ENCODE measurements around the gene EEF1G.

EEF1G gene

GRCh38 chr11:62538470-62539237 lies 35.0 kb downstream of the EEF1G start:
- DNase-seq: no peak

- no peak for DNase-seq
Observed at GRCh38 chr11:62536301-62536957, 37.3 kb downstream of the EEF1G start.

- DNase-seq: no peak
Observed at GRCh38 chr11:62535802-62536201, 37.9 kb downstream of the EEF1G start.

- DNase-seq: no peak
Observed at GRCh38 chr11:62534779-62535545, 38.7 kb downstream of the EEF1G start.

GRCh38 chr11:62532096-62532495 lies 41.6 kb downstream of the EEF1G start:
- no peak for DNase-seq

GRCh38 chr11:62516736-62517371 lies 56.8 kb downstream of the EEF1G start:
- DNase-seq: no peak

GRCh38 chr11:62514151-62514550 lies 59.5 kb downstream of the EEF1G start:
- no peak for DNase-seq

- no peak for DNase-seq
Observed at GRCh38 chr11:62513626-62514025, 60.1 kb downstream of the EEF1G start.

- DNase-seq: no peak
Observed at GRCh38 chr11:62512961-62513360, 60.7 kb downstream of the EEF1G start.

Measured in activated CD4-positive, alpha-beta T cell treated with anti-CD3 and anti-CD28 coated beads for 48 hours (primary cell).